Thoracic aorta (tissue), 2 donors: Measurements from ENCODE around the gene BANF2. TPM values are rescaled to one million over a fixed set of nuclear protein-coding genes. Genes with fewer than 3 reads are reported as not detected.

Experiments used
- ATAC-seq: fragments of 150-250 bp; one replicate; pipeline ENCODE4 v1.8.0; 2017; ENCODE audit warnings: low read depth; ENCODE audit not compliant: insufficient number of reproducible peaks, low FRiP score
- DNase-seq: peaks from one replicate; pipeline ENCODE4 v3.0.0-alpha.2; 2020; ENCODE audit warnings: low spot score
- H3K27ac ChIP-seq, 2 donors: fragments of 200-600 bp; sonication (generic); 1 replicate in 1 of 2; 2 replicates in 1 of 2; pipeline ENCODE4 v1.5.1; 2016; ENCODE audit warnings: mild to moderate bottlenecking in 2 of 2, moderate library complexity in 2 of 2
- H3K27me3 ChIP-seq: fragments of 200-600 bp; sonication (generic); replicated peaks from 2 replicates; pipeline ENCODE4 v1.6.0; 2016; ENCODE audit warnings: mild to moderate bottlenecking; ENCODE audit not compliant: insufficient read depth
- H3K36me3 ChIP-seq: fragments of 200-600 bp; sonication (generic); one replicate; pipeline ENCODE4 v1.5.1; 2016
- H3K4me1 ChIP-seq, 2 donors: fragments of 200-600 bp; sonication (generic); 1 replicate in 1 of 2; 2 replicates in 1 of 2; pipeline versions ENCODE4 v1.5.1 to v1.6.0; 2016; ENCODE audit warnings: low read depth in 2 of 2, mild to moderate bottlenecking in 1 of 2; ENCODE audit not compliant: control insufficient read depth in 1 of 2
- H3K4me3 ChIP-seq: fragments of 200-600 bp; sonication (generic); 2 replicates; pipeline ENCODE4 v1.5.1; 2016; ENCODE audit warnings: mild to moderate bottlenecking
- H3K9me3 ChIP-seq: fragments of 200-600 bp; sonication (generic); 2 replicates; pipeline ENCODE4 v1.5.1; 2016
- total RNA-seq, 2 donors: library from RNA; depleted of rRNA; stranded (reverse); fragments of >200 nt; gene quantifications; one replicate each; pipeline versions ENCODE4 v1.1.0 to v1.2.3, GENCODE V29; 2016
- TF ChIP-seq, protein P1 (sequence below): fragments of 200-600 bp; sonication (generic); IDR thresholded peaks from one replicate; pipeline ENCODE4 v1.5.1; 2019; ENCODE audit warnings: antibody characterized with exemption

Gene BANF2
- total RNA-seq, 2 donors from 2014 or later, result not detected

DNA sequence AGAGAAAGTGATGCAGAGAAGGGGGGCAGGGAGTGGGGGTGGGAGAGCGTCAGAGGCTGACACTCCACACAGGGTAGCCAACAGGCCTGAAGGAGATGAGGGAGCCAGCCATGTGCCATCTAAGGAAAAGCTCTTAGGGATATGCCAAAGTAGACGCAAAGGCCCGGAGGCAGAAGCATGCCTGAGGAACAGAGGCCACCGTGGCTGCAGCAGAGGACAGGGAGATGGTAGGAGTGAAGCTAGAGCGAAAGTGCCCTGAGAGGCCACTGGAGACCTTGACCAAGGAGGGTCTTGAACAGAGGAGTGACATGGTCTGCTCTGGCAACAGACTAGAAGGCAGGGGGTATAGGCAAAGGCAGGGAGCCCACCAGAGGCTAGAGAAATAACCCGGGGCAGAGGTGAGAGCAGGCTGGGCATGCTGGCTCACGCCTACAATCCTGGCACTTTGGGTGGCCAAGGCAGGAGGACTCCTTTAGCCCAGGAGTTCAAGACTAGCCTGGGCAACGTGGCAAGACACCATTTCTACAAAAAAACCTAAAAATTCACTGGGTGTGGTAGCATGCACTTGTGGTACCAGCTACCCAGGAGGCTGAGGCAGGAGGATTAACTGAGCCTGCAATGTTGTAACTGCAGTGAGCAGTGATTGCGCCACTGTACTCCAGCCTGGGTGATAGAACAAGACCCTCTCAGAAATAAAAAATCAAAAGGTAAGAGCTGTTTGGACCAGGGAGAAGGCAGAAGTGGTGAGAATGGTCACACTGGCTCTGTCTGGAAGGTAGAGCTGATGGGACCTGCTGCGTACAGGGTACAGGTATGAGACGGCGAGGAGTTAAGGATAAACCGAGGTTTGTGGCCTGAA lies 24.0 kb upstream of the BANF2 start:
- TF ChIP-seq, protein P1, sequence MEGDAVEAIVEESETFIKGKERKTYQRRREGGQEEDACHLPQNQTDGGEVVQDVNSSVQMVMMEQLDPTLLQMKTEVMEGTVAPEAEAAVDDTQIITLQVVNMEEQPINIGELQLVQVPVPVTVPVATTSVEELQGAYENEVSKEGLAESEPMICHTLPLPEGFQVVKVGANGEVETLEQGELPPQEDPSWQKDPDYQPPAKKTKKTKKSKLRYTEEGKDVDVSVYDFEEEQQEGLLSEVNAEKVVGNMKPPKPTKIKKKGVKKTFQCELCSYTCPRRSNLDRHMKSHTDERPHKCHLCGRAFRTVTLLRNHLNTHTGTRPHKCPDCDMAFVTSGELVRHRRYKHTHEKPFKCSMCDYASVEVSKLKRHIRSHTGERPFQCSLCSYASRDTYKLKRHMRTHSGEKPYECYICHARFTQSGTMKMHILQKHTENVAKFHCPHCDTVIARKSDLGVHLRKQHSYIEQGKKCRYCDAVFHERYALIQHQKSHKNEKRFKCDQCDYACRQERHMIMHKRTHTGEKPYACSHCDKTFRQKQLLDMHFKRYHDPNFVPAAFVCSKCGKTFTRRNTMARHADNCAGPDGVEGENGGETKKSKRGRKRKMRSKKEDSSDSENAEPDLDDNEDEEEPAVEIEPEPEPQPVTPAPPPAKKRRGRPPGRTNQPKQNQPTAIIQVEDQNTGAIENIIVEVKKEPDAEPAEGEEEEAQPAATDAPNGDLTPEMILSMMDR, result no peak
- DNase-seq, result no peak
- peak overlapping the region; percentile 75 to 91 for H3K27ac ChIP-seq
- peaks cover 30 to 60% of the 10 kb centered on the region in 2 donors for H3K4me1 ChIP-seq
- H3K36me3 ChIP-seq, result peaks cover 4% of the 10 kb centered on the region
- no peak for ATAC-seq
- no peak overlapping the region for H3K4me3 ChIP-seq
- no peaks in the 10 kb centered on the region for H3K9me3 ChIP-seq
- no peaks in the 10 kb centered on the region for H3K27me3 ChIP-seq

DNA sequence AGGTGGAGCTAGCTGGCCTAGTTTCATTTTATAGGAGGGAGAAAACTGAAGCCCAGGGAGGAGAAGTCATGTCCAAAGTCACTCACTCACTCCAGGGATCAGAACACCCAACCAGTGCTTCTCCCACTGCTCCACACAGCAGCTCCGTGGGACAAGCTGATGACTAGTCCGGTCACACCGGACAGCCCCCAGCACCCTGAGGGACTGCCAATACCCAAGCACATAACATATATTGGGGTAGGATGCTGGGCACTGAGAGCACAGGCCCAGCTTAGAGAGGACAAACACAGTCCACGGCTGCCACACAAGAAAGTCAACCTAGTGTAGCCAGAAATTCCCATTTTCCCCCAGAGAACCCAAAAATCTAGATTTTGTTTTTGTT lies 23.4 kb upstream of the BANF2 start:
- TF ChIP-seq, protein P1, result no peak
- Histone ChIP-seq H3K36me3 (peaks cover 4% of the 10 kb centered on the region), H3K4me3 (no peak overlapping the region), H3K4me1 (peaks cover 30 to 60% of the 10 kb centered on the region in 2 donors), H3K27me3 (no peaks in the 10 kb centered on the region), H3K9me3 (no peaks in the 10 kb centered on the region), H3K27ac (peak overlapping the region; percentile 75 to 91)
- DNase-seq (no peak), ATAC-seq (no peak)

DNA sequence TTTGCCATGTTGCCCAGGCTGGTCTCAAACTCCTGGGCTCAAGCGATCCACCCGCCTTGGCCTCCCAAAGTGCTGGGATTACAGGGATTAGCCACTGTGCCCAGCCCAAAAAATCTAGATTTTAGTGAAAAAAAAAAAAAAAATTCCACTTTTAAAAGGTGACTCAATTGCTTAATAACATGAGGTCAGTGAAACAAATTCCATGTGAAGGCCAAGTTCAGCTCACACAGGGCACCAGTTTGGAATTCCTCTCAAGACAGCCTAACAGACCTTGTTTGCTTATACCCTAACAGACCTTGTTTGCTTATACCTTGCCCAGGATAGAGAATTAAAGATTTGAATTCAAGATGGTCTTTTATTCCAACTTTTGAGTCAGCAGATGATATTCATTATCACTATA lies 22.8 kb upstream of the BANF2 start:
- Histone ChIP-seq H3K27ac (peak overlapping the region; percentile 75 to 91), H3K36me3 (peaks cover 4% of the 10 kb centered on the region), H3K4me3 (no peak overlapping the region), H3K27me3 (no peaks in the 10 kb centered on the region), H3K9me3 (no peaks in the 10 kb centered on the region), H3K4me1 (peaks cover 30 to 56% of the 10 kb centered on the region in 2 donors)
- ATAC-seq (no peak), DNase-seq (no peak)
- TF ChIP-seq, protein P1, result no peak

DNA sequence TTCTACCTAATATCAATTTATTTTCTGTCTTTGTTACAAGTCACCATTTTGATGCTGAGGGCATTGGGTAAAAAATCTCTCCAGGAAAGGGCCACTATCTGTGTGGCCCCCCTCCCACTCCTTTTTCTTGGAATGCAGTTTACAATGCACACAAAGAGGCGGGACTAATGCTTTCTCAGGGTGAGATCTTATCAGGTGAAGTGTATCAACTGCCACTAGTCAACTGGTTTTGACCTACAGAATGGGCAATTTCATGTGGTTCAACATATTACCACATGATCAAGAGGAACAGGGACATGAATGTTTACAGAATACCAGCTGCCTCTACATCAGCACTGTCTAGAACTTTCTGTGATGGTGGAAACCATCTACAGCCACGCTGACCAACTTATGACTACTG lies 21.5 kb upstream of the BANF2 start:
- peak overlapping the region; percentile 24 to 91 for H3K27ac ChIP-seq
- H3K9me3 ChIP-seq, result no peaks in the 10 kb centered on the region
- H3K36me3 ChIP-seq, result peaks cover 4% of the 10 kb centered on the region
- ATAC-seq, result no peak
- H3K27me3 ChIP-seq, result no peaks in the 10 kb centered on the region
- DNase-seq, result no peak
- TF ChIP-seq, protein P1, result no peak
- peaks cover 30 to 59% of the 10 kb centered on the region in 2 donors for H3K4me1 ChIP-seq
- no peak overlapping the region for H3K4me3 ChIP-seq

DNA sequence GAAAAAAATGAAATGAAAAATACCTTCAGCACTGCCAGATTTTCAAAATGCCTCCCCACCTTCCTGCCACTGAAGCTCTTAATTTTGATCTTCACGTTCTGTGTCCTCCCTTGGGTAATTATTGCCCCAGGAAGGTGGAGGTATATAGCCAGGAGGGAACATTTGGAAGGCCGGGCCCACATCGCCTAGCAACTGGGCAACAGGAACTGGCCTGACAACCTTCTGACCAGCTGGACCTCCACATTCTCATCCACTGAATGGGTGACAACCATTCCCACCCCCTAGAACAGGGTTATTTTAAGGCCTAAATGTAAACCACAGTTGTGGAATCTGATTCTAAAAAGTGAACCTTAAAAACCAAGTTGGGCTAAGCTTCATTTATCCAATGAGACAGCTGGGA lies 20.9 kb upstream of the BANF2 start:
- DNase-seq (no peak), ATAC-seq (no peak)
- H3K4me3 ChIP-seq, result no peak overlapping the region
- H3K4me1 ChIP-seq, result peaks cover 30 to 58% of the 10 kb centered on the region in 2 donors
- no peaks in the 10 kb centered on the region for H3K27me3 ChIP-seq
- peaks cover 4% of the 10 kb centered on the region for H3K36me3 ChIP-seq
- no peaks in the 10 kb centered on the region for H3K9me3 ChIP-seq
- TF ChIP-seq, protein P1, result no peak
- H3K27ac ChIP-seq, result peak overlapping the region; percentile 91 to 96
